Measurements from ENCODE around the gene PEX26.
"Not testable (repeated sequence)": the region's sequence is repeated elsewhere in the genome, so short reads cannot be mapped to it uniquely, and the experiment has no call there.

The PEX26 gene

DNA sequence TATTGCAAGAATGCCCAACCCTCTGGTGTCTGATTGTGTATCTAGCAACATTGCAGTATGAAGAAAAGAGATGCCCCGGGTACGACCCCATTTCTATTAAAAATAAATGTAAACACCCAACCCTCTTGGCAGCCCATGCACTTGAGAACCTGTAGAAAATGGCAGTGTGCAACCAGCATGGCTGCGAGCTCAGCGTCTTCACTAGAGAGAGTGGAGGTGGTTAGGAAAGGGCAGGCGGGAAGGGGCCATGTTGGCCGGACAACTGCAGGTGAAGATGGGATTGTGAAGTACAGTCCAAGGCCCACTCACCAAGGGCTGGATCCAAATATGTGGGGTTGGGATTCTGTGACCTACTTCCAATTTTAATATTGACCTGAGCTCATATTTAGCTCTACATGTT is 15.9 kb downstream of the PEX26 start:
- no peak overlapping the region for H3K4me3 ChIP-seq (ENCODE audit: low read depth in 1 of 5, low read length in 5 of 5)
- no peak overlapping the region for H3K9ac ChIP-seq (ENCODE audit: low read length in 5 of 5)
- no peak overlapping the region for H3K27ac ChIP-seq (ENCODE audit: low read depth, low read length)
- no peaks in the 10 kb centered on the region for H3K9me3 ChIP-seq (ENCODE audit: control insufficient read depth in 5 of 5, low read length in 5 of 5)
- H3K36me3 ChIP-seq (ENCODE audit: control insufficient read depth in 5 of 5, insufficient read depth in 5 of 5, low read length in 5 of 5), result peaks cover 0 to 13% (median 11%) of the 10 kb centered on the region in 5 donors
- H3K27me3 ChIP-seq (ENCODE audit: control insufficient read depth in 5 of 5, insufficient read depth in 4 of 5, low read length in 5 of 5), result no peaks in the 10 kb centered on the region
- peaks cover 5 to 16% (median 12%) of the 10 kb centered on the region in 5 donors for H3K4me1 ChIP-seq (ENCODE audit: control insufficient read depth in 5 of 5, insufficient read depth in 5 of 5, low read length in 5 of 5)

DNA sequence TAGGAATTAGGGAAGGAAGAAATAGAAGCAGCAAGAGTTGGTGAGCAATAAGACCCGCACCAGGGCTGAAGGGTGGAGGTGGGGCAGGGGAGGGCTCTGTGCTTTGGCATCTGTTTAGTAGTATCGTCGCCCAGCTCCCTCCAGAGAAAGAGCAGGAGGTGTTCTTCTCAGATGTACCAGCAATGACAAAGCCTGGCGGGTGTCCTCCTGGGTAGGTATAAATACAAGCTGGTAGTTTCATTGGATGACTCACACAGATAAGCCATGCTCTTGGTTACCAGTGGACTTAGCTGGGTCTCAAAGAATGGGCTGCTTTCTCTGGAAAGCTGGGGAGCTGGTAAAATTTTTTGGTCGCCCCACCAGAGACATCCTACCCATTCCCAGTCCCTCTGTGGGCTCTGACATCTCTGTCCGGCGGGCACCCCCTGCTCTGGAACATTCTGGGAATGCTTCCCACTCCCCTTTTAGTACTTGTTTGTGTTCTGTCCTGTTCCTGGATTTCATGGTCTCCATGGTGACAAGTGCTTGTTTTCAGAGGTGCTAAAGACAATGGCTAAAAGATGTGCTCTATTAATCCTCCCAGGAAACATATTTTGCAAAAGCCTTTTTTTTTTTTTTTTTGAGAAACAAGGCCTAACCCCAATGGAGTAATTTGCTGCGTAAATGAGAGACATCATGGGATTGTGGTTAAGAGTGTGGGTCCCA is 17.5 kb downstream of the PEX26 start:
- H3K27ac ChIP-seq (ENCODE audit: low read depth, low read length), result no peak overlapping the region
- H3K4me3 ChIP-seq (ENCODE audit: low read depth in 1 of 5, low read length in 5 of 5), result no peak overlapping the region
- peaks cover 5 to 16% (median 12%) of the 10 kb centered on the region in 5 donors for H3K4me1 ChIP-seq (ENCODE audit: control insufficient read depth in 5 of 5, insufficient read depth in 5 of 5, low read length in 5 of 5)

DNA sequence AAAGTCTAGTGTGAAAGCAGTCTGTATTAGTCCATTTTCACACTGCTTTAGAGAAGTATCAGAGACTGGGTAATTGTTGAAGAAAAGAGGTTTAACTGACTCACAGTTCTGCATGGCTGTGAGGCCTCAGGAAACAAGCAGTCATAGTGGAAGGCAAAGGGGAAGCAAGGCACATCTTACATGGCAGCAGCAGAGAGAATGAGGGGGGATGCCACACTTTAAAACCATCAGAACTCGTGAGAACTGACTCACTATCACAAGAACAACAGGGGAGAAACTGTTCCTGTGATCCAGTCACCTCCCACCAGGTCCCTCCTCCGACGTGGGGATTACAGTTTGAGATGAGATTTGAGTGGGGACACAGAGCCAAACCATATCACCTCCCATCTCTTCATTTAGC is 19.0 kb downstream of the PEX26 start:
- H3K36me3 ChIP-seq (ENCODE audit: control insufficient read depth in 5 of 5, insufficient read depth in 5 of 5, low read length in 5 of 5), result peaks cover 2 to 10% (median 4%) of the 10 kb centered on the region in 5 donors
- H3K4me3 ChIP-seq (ENCODE audit: low read depth in 1 of 5, low read length in 5 of 5), result no peak overlapping the region
- H3K27ac ChIP-seq (ENCODE audit: low read depth, low read length), result no peak overlapping the region
- no peak overlapping the region for H3K9ac ChIP-seq (ENCODE audit: low read length in 5 of 5)
- no peaks in the 10 kb centered on the region for H3K27me3 ChIP-seq (ENCODE audit: control insufficient read depth in 5 of 5, insufficient read depth in 4 of 5, low read length in 5 of 5)
- peaks cover 2 to 8% (median 7%) of the 10 kb centered on the region in 5 donors for H3K4me1 ChIP-seq (ENCODE audit: control insufficient read depth in 5 of 5, insufficient read depth in 5 of 5, low read length in 5 of 5)
- H3K9me3 ChIP-seq (ENCODE audit: control insufficient read depth in 5 of 5, low read length in 5 of 5), result no peaks in the 10 kb centered on the region

More for the DNA sequence above, 17.5 kb downstream of the PEX26 start:
- Histone ChIP-seq H3K36me3 (ENCODE audit: control insufficient read depth in 5 of 5, insufficient read depth in 5 of 5, low read length in 5 of 5) (peaks cover 0 to 2% (median under 1%) of the 10 kb centered on the region in 5 donors), H3K27me3 (ENCODE audit: control insufficient read depth in 5 of 5, insufficient read depth in 4 of 5, low read length in 5 of 5) (no peaks in the 10 kb centered on the region), H3K9me3 (ENCODE audit: control insufficient read depth in 5 of 5, low read length in 5 of 5) (no peaks in the 10 kb centered on the region), H3K9ac (ENCODE audit: low read length in 5 of 5) (no peak overlapping the region)

DNA sequence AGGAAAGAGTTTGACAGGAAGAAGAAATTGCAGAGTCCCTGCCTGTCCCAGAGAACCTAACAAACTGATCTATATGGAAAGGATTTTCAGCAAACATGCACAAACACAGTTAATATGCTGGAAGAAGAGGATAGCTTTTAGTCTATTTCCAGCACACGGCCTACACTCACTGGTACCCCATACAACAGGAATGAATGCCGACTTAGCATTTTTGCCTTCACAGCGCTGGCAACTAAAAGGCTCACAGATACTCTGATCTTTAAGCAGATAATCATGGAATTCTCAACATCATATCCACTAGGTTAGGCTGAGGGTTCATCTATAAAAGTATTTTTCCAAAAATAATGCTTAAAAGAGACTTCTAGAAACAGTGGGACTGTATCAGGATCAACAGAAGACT is 23.0 kb downstream of the PEX26 start:
- Histone ChIP-seq H3K4me3 (ENCODE audit: low read depth in 1 of 5, low read length in 5 of 5) (no peak overlapping the region), H3K4me1 (ENCODE audit: control insufficient read depth in 5 of 5, insufficient read depth in 5 of 5, low read length in 5 of 5) (no peaks in the 10 kb centered on the region), H3K27ac (ENCODE audit: low read depth, low read length) (no peak overlapping the region), H3K36me3 (ENCODE audit: control insufficient read depth in 5 of 5, insufficient read depth in 5 of 5, low read length in 5 of 5) (peaks cover 2 to 13% (median 4%) of the 10 kb centered on the region in 5 donors), H3K9ac (ENCODE audit: low read length in 5 of 5) (no peak overlapping the region), H3K27me3 (ENCODE audit: control insufficient read depth in 5 of 5, insufficient read depth in 4 of 5, low read length in 5 of 5) (no peaks in the 10 kb centered on the region), H3K9me3 (ENCODE audit: control insufficient read depth in 5 of 5, low read length in 5 of 5) (no peaks in the 10 kb centered on the region)

DNA sequence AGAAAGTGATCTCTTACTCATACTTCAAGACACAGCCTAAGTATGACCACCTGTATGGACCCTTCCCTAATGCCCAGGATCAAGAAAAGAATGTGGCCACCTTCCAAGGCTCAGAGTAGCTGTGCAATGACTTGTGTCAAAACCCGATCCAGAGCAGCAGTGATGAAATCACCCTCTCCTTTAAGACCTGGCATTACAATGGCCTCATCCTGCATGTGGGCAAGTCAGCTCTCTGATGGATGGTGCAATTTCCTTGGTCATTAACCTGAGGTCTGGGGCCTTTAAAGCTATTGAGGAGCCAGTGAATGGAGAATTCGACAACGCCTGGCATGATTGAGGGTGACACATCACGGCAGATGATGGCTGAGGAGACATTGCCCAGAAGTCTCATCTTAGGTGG is 23.7 kb downstream of the PEX26 start:
- Histone ChIP-seq H3K4me1 (ENCODE audit: control insufficient read depth in 5 of 5, insufficient read depth in 5 of 5, low read length in 5 of 5) (no peaks in the 10 kb centered on the region), H3K27me3 (ENCODE audit: control insufficient read depth in 5 of 5, insufficient read depth in 4 of 5, low read length in 5 of 5) (no peaks in the 10 kb centered on the region), H3K9ac (ENCODE audit: low read length in 5 of 5) (no peak overlapping the region), H3K36me3 (ENCODE audit: control insufficient read depth in 5 of 5, insufficient read depth in 5 of 5, low read length in 5 of 5) (peaks cover 2 to 13% (median 4%) of the 10 kb centered on the region in 5 donors), H3K27ac (ENCODE audit: low read depth, low read length) (no peak overlapping the region), H3K4me3 (ENCODE audit: low read depth in 1 of 5, low read length in 5 of 5) (no peak overlapping the region), H3K9me3 (ENCODE audit: control insufficient read depth in 5 of 5, low read length in 5 of 5) (peaks cover 0 to 3% (median 0%) of the 10 kb centered on the region in 5 donors)

DNA sequence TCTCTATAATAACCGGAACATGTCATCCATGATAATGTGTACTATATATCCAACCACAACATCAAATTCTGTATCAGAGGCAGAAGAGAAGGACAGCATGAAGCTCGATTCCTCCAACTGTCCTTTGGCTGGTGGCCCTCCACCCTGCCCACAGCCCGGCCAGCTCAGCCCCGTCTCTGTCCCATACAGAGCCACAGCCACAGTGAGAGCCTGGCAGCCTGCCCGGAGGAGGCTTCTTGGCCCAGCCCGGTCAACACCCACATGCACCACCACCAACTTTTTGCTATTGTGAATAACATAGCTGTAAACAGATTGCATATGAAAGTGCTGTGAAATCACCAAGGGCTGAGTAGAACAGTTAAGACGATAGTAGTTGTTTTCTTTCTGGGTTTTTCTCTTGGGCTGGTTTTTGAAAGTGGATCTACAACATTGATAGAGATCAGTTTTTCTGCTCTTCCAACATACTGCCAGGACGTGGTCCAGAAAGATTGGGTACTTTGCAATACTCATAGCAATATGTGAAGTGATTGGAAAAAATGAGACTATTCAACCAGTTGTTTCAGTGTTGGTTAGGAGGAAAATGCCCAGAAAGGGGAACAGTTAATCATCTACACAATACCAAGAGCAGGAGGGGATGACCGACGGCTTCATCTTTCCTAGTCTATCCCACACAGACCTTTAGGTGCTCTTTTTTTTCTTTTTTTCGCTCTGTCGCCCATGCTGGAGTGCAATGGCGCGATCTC is 25.9 kb downstream of the PEX26 start:
- Histone ChIP-seq H3K36me3 (ENCODE audit: control insufficient read depth in 5 of 5, insufficient read depth in 5 of 5, low read length in 5 of 5) (peaks cover 2 to 13% (median 4%) of the 10 kb centered on the region in 5 donors), H3K4me3 (ENCODE audit: low read depth in 1 of 5, low read length in 5 of 5) (no peak overlapping the region), H3K27me3 (ENCODE audit: control insufficient read depth in 5 of 5, insufficient read depth in 4 of 5, low read length in 5 of 5) (no peaks in the 10 kb centered on the region), H3K4me1 (ENCODE audit: control insufficient read depth in 5 of 5, insufficient read depth in 5 of 5, low read length in 5 of 5) (no peaks in the 10 kb centered on the region), H3K9me3 (ENCODE audit: control insufficient read depth in 5 of 5, low read length in 5 of 5) (peaks cover 0 to 3% (median 0%) of the 10 kb centered on the region in 5 donors), H3K9ac (ENCODE audit: low read length in 5 of 5) (no peak overlapping the region), H3K27ac (ENCODE audit: low read depth, low read length) (no peak overlapping the region)

DNA sequence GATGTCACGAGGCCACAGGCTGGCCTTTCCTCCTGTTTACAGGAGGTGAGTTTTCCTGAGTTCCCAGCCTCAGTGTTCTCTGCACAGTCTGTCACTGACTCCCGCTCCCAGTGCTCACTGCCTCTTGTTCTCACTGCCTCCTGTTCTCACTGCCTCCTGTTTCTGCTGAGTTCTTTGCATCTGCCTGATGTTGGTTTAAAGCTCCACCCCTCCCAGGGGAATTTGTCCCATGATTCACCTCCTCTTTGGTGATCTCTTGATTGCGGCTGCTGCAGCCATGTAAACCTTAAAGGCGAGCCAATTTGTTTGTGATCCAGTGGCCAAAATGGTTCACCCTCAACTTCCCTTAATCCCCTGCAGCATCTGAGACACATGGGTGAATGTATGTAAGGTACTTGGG is 26.8 kb downstream of the PEX26 start:
- Histone ChIP-seq H3K27ac (ENCODE audit: low read depth, low read length) (no peak overlapping the region), H3K4me1 (ENCODE audit: control insufficient read depth in 5 of 5, insufficient read depth in 5 of 5, low read length in 5 of 5) (peaks cover 0 to 2% (median 0%) of the 10 kb centered on the region in 5 donors), H3K27me3 (ENCODE audit: control insufficient read depth in 5 of 5, insufficient read depth in 4 of 5, low read length in 5 of 5) (peaks cover 0 to 2% (median 0%) of the 10 kb centered on the region in 5 donors), H3K9ac (ENCODE audit: low read length in 5 of 5) (no peak overlapping the region), H3K36me3 (ENCODE audit: control insufficient read depth in 5 of 5, insufficient read depth in 5 of 5, low read length in 5 of 5) (peaks cover 2 to 13% (median 4%) of the 10 kb centered on the region in 5 donors), H3K9me3 (ENCODE audit: control insufficient read depth in 5 of 5, low read length in 5 of 5) (peaks cover 0 to 3% (median 0%) of the 10 kb centered on the region in 5 donors), H3K4me3 (ENCODE audit: low read depth in 1 of 5, low read length in 5 of 5) (no peak overlapping the region)

DNA sequence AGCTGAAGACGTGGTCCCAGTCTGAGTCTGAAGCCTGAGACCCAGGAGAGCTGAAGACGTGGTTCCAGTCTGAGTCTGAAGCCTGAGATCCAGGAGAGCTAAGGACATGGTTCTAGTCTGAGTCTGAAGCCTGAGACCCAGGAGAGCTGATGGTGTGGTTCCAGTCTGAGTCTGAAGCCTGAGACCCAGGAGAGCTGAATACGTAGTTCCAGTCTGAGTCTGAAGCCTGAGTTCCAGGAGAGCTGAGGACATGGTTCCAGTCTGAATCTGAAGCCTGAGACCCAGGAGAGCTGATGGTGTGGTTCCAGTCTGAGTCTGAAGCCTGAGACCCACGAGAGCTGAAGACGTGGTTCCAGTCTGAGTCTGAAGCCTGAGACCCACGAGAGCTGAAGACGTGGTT is 28.2 kb downstream of the PEX26 start:
- H3K4me3 ChIP-seq (ENCODE audit: low read depth in 1 of 5, low read length in 5 of 5), result not testable (repeated sequence)

DNA sequence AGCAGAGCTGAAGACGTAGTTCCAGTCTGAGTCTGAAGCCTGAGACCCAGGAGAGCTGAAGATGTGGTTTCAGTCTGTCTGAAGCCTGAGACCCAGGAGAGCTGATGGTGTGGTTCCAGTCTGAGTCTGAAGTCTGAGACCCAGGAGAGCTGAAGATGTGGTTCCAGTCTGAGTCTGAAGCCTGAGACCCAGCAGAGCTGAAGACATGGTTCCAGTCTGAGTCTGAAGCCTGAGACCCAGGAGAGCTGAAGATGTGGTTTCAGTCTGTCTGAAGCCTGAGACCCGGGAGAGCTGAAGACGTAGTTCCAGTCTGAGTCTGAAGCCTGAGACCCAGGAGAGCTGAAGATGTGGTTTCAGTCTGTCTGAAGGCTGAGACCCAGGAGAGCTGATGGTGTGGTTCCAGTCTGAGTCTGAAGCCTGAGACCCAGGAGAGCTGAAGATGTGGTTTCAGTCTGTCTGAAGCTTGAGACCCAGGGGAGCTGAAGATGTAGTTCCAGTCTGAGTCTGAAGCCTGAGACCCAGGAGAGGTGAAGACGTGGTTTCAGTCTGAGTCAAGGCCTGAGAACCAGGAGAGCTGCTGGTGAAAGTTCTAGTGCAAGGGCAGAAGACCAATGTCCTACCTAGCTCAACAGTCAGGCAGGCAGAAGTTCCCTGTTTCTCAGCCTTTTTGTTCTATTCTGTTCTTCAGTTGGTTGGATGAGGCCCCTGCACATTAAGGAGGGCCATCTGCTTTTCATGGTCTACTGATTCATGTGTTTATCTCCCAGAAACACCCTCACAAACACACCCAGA is 29.0 kb downstream of the PEX26 start:
- not testable (repeated sequence) for H3K9me3 ChIP-seq (ENCODE audit: control insufficient read depth in 5 of 5, low read length in 5 of 5); H3K27ac ChIP-seq (ENCODE audit: low read depth, low read length); H3K36me3 ChIP-seq (ENCODE audit: control insufficient read depth in 5 of 5, insufficient read depth in 5 of 5, low read length in 5 of 5); H3K4me3 ChIP-seq (ENCODE audit: low read depth in 1 of 5, low read length in 5 of 5); H3K9ac ChIP-seq (ENCODE audit: low read length in 5 of 5)
- Histone ChIP-seq H3K4me1 (ENCODE audit: control insufficient read depth in 5 of 5, insufficient read depth in 5 of 5, low read length in 5 of 5) (peaks cover 2 to 22% (median 21%) of the 10 kb centered on the region in 5 donors), H3K27me3 (ENCODE audit: control insufficient read depth in 5 of 5, insufficient read depth in 4 of 5, low read length in 5 of 5) (peaks cover 0 to 15% (median 9%) of the 10 kb centered on the region in 5 donors)

More for the DNA sequence above, 28.2 kb downstream of the PEX26 start:
- not testable (repeated sequence) for H3K9me3 ChIP-seq (ENCODE audit: control insufficient read depth in 5 of 5, low read length in 5 of 5); H3K27me3 ChIP-seq (ENCODE audit: control insufficient read depth in 5 of 5, insufficient read depth in 4 of 5, low read length in 5 of 5); H3K27ac ChIP-seq (ENCODE audit: low read depth, low read length); H3K36me3 ChIP-seq (ENCODE audit: control insufficient read depth in 5 of 5, insufficient read depth in 5 of 5, low read length in 5 of 5); H3K9ac ChIP-seq (ENCODE audit: low read length in 5 of 5)
- H3K4me1 ChIP-seq (ENCODE audit: control insufficient read depth in 5 of 5, insufficient read depth in 5 of 5, low read length in 5 of 5), result peaks cover 2 to 14% (median 13%) of the 10 kb centered on the region in 5 donors
